HFFc6 (cell line): ENCODE data around the gene GAPT. TPM values are rescaled to one million over a fixed set of nuclear protein-coding genes. Genes with fewer than 3 reads are reported as not detected.

Experiments
- DNase-seq: peaks from one replicate; pipeline ENCODE4 v3.0.0-alpha.2; 2018
- H3K27ac Mint-ChIP-seq: 2 replicates; pipeline ENCODE4 v1.8.0; 2020; ENCODE audit warnings: mild to moderate bottlenecking, mixed read lengths
- H3K27me3 Mint-ChIP-seq: 2 replicates; pipeline ENCODE4 v1.8.0; 2021; ENCODE audit warnings: mild to moderate bottlenecking, moderate library complexity, mixed read lengths; ENCODE audit not compliant: insufficient read depth
- H3K36me3 Mint-ChIP-seq: 2 replicates; pipeline ENCODE4 v1.8.0; 2021; ENCODE audit warnings: low read depth, mixed read lengths
- H3K4me1 Mint-ChIP-seq: 2 replicates; pipeline ENCODE4 v1.8.0; 2020; ENCODE audit warnings: low read depth, mixed read lengths
- H3K4me3 Mint-ChIP-seq: 2 replicates; pipeline ENCODE4 v1.8.0; 2020; ENCODE audit warnings: mild to moderate bottlenecking, moderate library complexity, mixed read lengths
- H3K9me3 Mint-ChIP-seq: 2 replicates; pipeline ENCODE4 v1.8.0; 2020; ENCODE audit warnings: mild to moderate bottlenecking, mixed read lengths
- total RNA-seq, 6 experiments: library from RNA; stranded (reverse); fragmentation: NEBNext Ultra II Directional; extraction: Animal tissue kit (Norgen Biotek cat#: 25700); gene quantifications; 2 replicates in 1 of 6; 3 replicates in 5 of 6; pipeline ENCODE4 v1.2.3, GENCODE V29; 2021
- TF ChIP-seq, protein P1 (sequence below): fragments of 200-600 bp; sonication (generic); IDR thresholded peaks from 2 replicates; pipeline ENCODE4 v1.5.0; 2021; ENCODE audit warnings: antibody characterized with exemption, mild to moderate bottlenecking

GAPT gene
- total RNA-seq, 6 experiments from 2014 or later, result not detected

GRCh38 chr5:58458141-58458742 is 33.0 kb upstream of the GAPT start:
- Mint-ChIP-seq H3K9me3 (no peaks in the 10 kb centered on the region), H3K27me3 (peaks cover 6% of the 10 kb centered on the region), H3K4me1 (peaks cover 71% of the 10 kb centered on the region), H3K4me3 (peak overlapping the region; percentile 96), H3K36me3 (peaks cover 57% of the 10 kb centered on the region), H3K27ac (peak overlapping the region; percentile 86; the same call in 1 of the 2 replicates)
- TF ChIP-seq, protein P1, sequence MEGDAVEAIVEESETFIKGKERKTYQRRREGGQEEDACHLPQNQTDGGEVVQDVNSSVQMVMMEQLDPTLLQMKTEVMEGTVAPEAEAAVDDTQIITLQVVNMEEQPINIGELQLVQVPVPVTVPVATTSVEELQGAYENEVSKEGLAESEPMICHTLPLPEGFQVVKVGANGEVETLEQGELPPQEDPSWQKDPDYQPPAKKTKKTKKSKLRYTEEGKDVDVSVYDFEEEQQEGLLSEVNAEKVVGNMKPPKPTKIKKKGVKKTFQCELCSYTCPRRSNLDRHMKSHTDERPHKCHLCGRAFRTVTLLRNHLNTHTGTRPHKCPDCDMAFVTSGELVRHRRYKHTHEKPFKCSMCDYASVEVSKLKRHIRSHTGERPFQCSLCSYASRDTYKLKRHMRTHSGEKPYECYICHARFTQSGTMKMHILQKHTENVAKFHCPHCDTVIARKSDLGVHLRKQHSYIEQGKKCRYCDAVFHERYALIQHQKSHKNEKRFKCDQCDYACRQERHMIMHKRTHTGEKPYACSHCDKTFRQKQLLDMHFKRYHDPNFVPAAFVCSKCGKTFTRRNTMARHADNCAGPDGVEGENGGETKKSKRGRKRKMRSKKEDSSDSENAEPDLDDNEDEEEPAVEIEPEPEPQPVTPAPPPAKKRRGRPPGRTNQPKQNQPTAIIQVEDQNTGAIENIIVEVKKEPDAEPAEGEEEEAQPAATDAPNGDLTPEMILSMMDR, result no peak
- DNase-seq, result no peak

DNA sequence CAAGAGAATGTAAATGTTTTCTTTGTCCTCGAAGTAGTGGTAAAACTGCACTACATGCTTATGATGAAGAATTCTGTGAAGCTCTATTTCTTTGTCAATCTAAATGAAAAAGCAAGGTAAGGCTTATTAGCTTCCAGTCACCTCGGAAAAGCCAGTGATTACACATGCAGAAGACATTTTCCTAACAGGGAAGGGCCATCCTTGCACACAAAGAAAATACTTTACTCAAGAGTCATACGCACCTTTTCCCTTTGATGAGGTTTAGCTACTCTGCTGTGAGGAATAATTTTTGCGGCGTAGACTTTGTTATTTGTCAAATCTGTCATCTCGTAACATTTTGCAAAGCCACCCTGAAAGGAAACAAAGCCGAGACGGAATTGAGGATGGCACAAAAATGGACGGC is 32.5 kb upstream of the GAPT start:
- Mint-ChIP-seq H3K4me1 (peaks cover 66% of the 10 kb centered on the region), H3K27ac (peak overlapping the region; percentile 86), H3K9me3 (no peaks in the 10 kb centered on the region), H3K36me3 (peaks cover 52% of the 10 kb centered on the region), H3K4me3 (peak overlapping the region; percentile 96), H3K27me3 (peaks cover 6% of the 10 kb centered on the region)
- DNase-seq, result no peak
- TF ChIP-seq, protein P1, result no peak

DNA sequence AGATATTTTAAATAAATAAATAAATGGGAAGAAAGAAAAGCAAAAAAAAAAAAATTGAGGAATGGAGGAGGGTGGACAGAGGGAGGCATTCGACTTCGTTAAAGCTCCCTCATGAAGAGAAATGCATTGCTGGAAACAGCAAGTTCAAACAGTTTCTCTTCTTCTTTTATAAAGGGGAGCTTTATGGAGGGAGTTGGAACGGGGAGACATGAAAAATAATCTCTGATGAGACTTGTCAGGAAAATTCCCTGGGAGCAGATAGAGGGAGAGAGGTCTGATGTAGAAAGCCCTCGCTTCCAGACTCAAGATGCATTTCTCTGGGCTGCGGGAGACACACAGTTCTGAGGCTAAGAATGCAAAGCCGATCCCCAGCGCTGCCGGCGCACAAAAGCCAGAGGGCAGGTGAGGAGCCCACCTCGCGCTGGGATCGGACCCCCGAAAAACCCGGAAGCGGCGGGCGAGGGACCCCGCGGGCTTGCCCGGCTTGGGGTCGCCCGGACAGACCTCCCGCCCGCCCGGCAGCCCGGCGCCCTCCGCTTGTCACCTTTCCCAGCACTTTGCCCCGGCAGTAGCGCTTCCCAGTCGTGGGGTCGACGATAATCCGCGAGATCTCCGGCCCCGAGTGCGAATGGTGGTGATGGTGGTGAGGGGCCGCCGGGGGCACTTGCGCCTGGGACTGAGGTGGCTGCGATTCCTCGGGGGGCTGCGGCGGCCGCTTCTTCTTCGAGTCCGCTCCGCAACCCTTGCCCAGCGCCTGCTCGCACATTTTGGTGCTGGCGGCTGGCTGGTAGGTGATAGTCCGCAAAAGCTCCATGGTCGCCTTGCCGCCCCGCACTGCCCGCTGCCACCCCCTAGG is 31.9 kb upstream of the GAPT start:
- TF ChIP-seq, protein P1, result no peak
- Mint-ChIP-seq H3K9me3 (no peaks in the 10 kb centered on the region), H3K4me3 (peak overlapping the region; percentile 96), H3K27ac (peak overlapping the region; percentile 86), H3K27me3 (peaks cover 6% of the 10 kb centered on the region), H3K36me3 (peaks cover 47% of the 10 kb centered on the region), H3K4me1 (peaks cover 60% of the 10 kb centered on the region)
- peak; percentile 30 for DNase-seq

GRCh38 chr5:58460002-58460731 is 31.1 kb upstream of the GAPT start, which contains the start of gene PLK2:
TSS of gene PLK2 (minus strand) at chr5:58460086. CDS start at chr5:58459959, 127 bp downstream.
- Mint-ChIP-seq H3K27ac (peak within 1 kb of the TSS; percentile 86), H3K4me3 (peak within 1 kb of the TSS; percentile 96), H3K36me3 (peaks cover 39% of the 10 kb centered on the region), H3K27me3 (peaks cover 6% of the 10 kb centered on the region; the same call in 1 of the 2 replicates), H3K4me1 (peaks cover 52% of the 10 kb centered on the region), H3K9me3 (no peaks in the 10 kb centered on the region)
- DNase-seq, result peak; percentile 90
- TF ChIP-seq, protein P1, result no peak; the same call in 1 of the 2 replicates

DNA sequence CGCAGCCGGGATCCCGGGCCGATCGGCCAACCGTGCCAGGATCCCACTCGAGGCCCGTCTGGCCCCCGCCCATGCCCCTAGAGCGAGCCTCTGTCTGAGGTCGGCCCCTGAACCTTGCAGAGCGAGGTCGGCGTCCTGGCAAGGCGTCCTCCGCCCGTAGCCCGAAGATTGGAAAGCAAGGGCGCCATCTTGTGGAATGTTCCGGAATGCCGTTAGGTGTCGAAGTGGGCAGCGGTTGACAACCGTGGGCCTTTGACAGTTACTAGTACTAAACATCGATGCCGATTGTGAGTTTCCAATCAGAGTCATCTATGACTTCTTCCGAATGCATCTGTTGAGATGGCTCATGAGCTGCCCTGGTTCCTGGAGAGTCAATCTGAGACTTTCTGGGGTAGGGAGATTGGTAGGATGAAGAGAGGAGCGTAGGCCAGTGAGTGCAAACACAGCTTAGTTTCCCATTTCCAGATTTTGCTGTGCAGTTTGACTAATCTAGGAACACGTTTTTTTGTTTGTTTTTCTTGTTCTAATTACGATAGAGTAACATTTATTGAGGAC is 30.4 kb upstream of the GAPT start:
- DNase-seq, result peak; percentile 76
- peak overlapping the region; percentile 86 for H3K27ac Mint-ChIP-seq
- no peaks in the 10 kb centered on the region for H3K9me3 Mint-ChIP-seq
- peaks cover 6% of the 10 kb centered on the region; the same call in 1 of the 2 replicates for H3K27me3 Mint-ChIP-seq
- H3K4me1 Mint-ChIP-seq, result peaks cover 46% of the 10 kb centered on the region
- peak overlapping the region; percentile 96 for H3K4me3 Mint-ChIP-seq
- peaks cover 33% of the 10 kb centered on the region for H3K36me3 Mint-ChIP-seq
- TF ChIP-seq, protein P1, result peak; percentile 89
